ENCODE measurements around the gene ADAMTS2.
"Not testable (repeated sequence)": the region's sequence is repeated elsewhere in the genome, so short reads cannot be mapped to it uniquely, and the experiment has no call there.

Gene ADAMTS2

GRCh38 chr5:179216381-179216780 lies 128.9 kb downstream of the ADAMTS2 start:
- H3K9me3 ChIP-seq; H3K27me3 ChIP-seq (ENCODE audit: low read depth); H3K4me3 ChIP-seq; in situ Hi-C loops (cut with MboI; ENCODE audit: low sequenced_read_pairs); H3K36me3 ChIP-seq (replicated peaks); H3K4me1 ChIP-seq; DNase-seq (ENCODE audit: low spot score in 2 of 2): not testable (repeated sequence)

GRCh38 chr5:179215576-179215975 lies 129.7 kb downstream of the ADAMTS2 start:
- Histone ChIP-seq H3K27me3 (ENCODE audit: low read depth) (no peaks in the 10 kb centered on the region), H3K4me3 (no peak overlapping the region), H3K9me3 (no peaks in the 10 kb centered on the region), H3K36me3 (replicated peaks) (no peaks in the 10 kb centered on the region), H3K4me1 (no peaks in the 10 kb centered on the region)
- in situ Hi-C loops (cut with MboI; ENCODE audit: low sequenced_read_pairs) = no loop called here
- DNase-seq (ENCODE audit: low spot score in 2 of 2) = no peak

- no peak for DNase-seq (ENCODE audit: low spot score in 2 of 2)
- Histone ChIP-seq H3K9me3 (no peaks in the 10 kb centered on the region), H3K4me1 (no peaks in the 10 kb centered on the region), H3K36me3 (replicated peaks) (no peaks in the 10 kb centered on the region), H3K4me3 (no peak overlapping the region), H3K27me3 (ENCODE audit: low read depth) (no peaks in the 10 kb centered on the region)
- in situ Hi-C loops (cut with MboI; ENCODE audit: low sequenced_read_pairs) = no loop called here
Observed at GRCh38 chr5:179214678-179215077, 130.6 kb downstream of the ADAMTS2 start.

GRCh38 chr5:179212870-179213269 lies 132.4 kb downstream of the ADAMTS2 start:
- H3K36me3 ChIP-seq (replicated peaks) = no peaks in the 10 kb centered on the region
- H3K4me1 ChIP-seq = no peaks in the 10 kb centered on the region
- peak; percentile 4 to 69 for DNase-seq (ENCODE audit: low spot score in 2 of 2)
- H3K4me3 ChIP-seq = no peak overlapping the region
- in situ Hi-C loops (cut with MboI; ENCODE audit: low sequenced_read_pairs) = no loop called here
- no peaks in the 10 kb centered on the region for H3K27me3 ChIP-seq (ENCODE audit: low read depth)
- no peaks in the 10 kb centered on the region for H3K9me3 ChIP-seq

- H3K36me3 ChIP-seq (replicated peaks) = no peaks in the 10 kb centered on the region
- DNase-seq (ENCODE audit: low spot score in 2 of 2) = no peak
- in situ Hi-C loops (cut with MboI; ENCODE audit: low sequenced_read_pairs) = no loop called here
- H3K4me3 ChIP-seq = no peak overlapping the region
- H3K27me3 ChIP-seq (ENCODE audit: low read depth) = no peaks in the 10 kb centered on the region
- no peaks in the 10 kb centered on the region for H3K4me1 ChIP-seq
- no peaks in the 10 kb centered on the region for H3K9me3 ChIP-seq
Observed at GRCh38 chr5:179211631-179212030, 133.6 kb downstream of the ADAMTS2 start.

GRCh38 chr5:179211068-179211467 lies 134.2 kb downstream of the ADAMTS2 start:
- DNase-seq (ENCODE audit: low spot score in 2 of 2) = no peak
- Histone ChIP-seq H3K4me3 (no peak overlapping the region), H3K27me3 (ENCODE audit: low read depth) (no peaks in the 10 kb centered on the region), H3K9me3 (no peaks in the 10 kb centered on the region), H3K36me3 (replicated peaks) (no peaks in the 10 kb centered on the region), H3K4me1 (no peaks in the 10 kb centered on the region)
- in situ Hi-C loops (cut with MboI; ENCODE audit: low sequenced_read_pairs) = no loop called here

GRCh38 chr5:179210478-179210877 lies 134.8 kb downstream of the ADAMTS2 start:
- Histone ChIP-seq H3K27me3 (ENCODE audit: low read depth) (no peaks in the 10 kb centered on the region), H3K4me3 (no peak overlapping the region), H3K36me3 (replicated peaks) (no peaks in the 10 kb centered on the region), H3K4me1 (no peaks in the 10 kb centered on the region), H3K9me3 (no peaks in the 10 kb centered on the region)
- in situ Hi-C loops (cut with MboI; ENCODE audit: low sequenced_read_pairs) = no loop called here
- DNase-seq (ENCODE audit: low spot score in 2 of 2) = no peak

- DNase-seq (ENCODE audit: low spot score in 2 of 2) = no peak
- H3K36me3 ChIP-seq (replicated peaks) = no peaks in the 10 kb centered on the region
Observed at GRCh38 chr5:179209359-179210150, 135.7 kb downstream of the ADAMTS2 start.

GRCh38 chr5:179208706-179209358 lies 136.4 kb downstream of the ADAMTS2 start:
- H3K4me1 ChIP-seq = no peaks in the 10 kb centered on the region
- no peaks in the 10 kb centered on the region for H3K27me3 ChIP-seq (ENCODE audit: low read depth)
- H3K9me3 ChIP-seq = no peaks in the 10 kb centered on the region
- in situ Hi-C loops (cut with MboI; ENCODE audit: low sequenced_read_pairs) = no loop called here
- no peak for DNase-seq (ENCODE audit: low spot score in 2 of 2)
- no peaks in the 10 kb centered on the region for H3K36me3 ChIP-seq (replicated peaks)
- H3K4me3 ChIP-seq = no peak overlapping the region

More at GRCh38 chr5:179209359-179210150, 135.7 kb downstream of the ADAMTS2 start:
- H3K27me3 ChIP-seq (ENCODE audit: low read depth) = no peaks in the 10 kb centered on the region
- in situ Hi-C loops (cut with MboI; ENCODE audit: low sequenced_read_pairs) = no loop called here
- H3K4me1 ChIP-seq = no peaks in the 10 kb centered on the region
- H3K9me3 ChIP-seq = no peaks in the 10 kb centered on the region
- no peak overlapping the region for H3K4me3 ChIP-seq

- H3K4me1 ChIP-seq = no peaks in the 10 kb centered on the region
- no peaks in the 10 kb centered on the region for H3K9me3 ChIP-seq
- DNase-seq (ENCODE audit: low spot score in 2 of 2) = no peak
- H3K27me3 ChIP-seq (ENCODE audit: low read depth) = no peaks in the 10 kb centered on the region
- H3K36me3 ChIP-seq (replicated peaks) = no peaks in the 10 kb centered on the region
- H3K4me3 ChIP-seq = no peak overlapping the region
- in situ Hi-C loops (cut with MboI; ENCODE audit: low sequenced_read_pairs) = no loop called here
Observed at GRCh38 chr5:179207920-179208705, 137.1 kb downstream of the ADAMTS2 start.

GRCh38 chr5:179207470-179207869 lies 137.8 kb downstream of the ADAMTS2 start:
- Histone ChIP-seq H3K36me3 (replicated peaks) (no peaks in the 10 kb centered on the region), H3K4me3 (no peak overlapping the region), H3K27me3 (ENCODE audit: low read depth) (no peaks in the 10 kb centered on the region), H3K4me1 (no peaks in the 10 kb centered on the region), H3K9me3 (no peaks in the 10 kb centered on the region)
- no peak for DNase-seq (ENCODE audit: low spot score in 2 of 2)
- in situ Hi-C loops (cut with MboI; ENCODE audit: low sequenced_read_pairs) = no loop called here

GRCh38 chr5:179206366-179206765 lies 138.9 kb downstream of the ADAMTS2 start:
- H3K36me3 ChIP-seq (replicated peaks) = no peaks in the 10 kb centered on the region
- H3K9me3 ChIP-seq = no peaks in the 10 kb centered on the region
- no peaks in the 10 kb centered on the region for H3K27me3 ChIP-seq (ENCODE audit: low read depth)
- H3K4me3 ChIP-seq = no peak overlapping the region
- no peak for DNase-seq (ENCODE audit: low spot score in 2 of 2)
- in situ Hi-C loops (cut with MboI; ENCODE audit: low sequenced_read_pairs) = no loop called here
- H3K4me1 ChIP-seq = no peaks in the 10 kb centered on the region

GRCh38 chr5:179205277-179205676 lies 140.0 kb downstream of the ADAMTS2 start:
- Histone ChIP-seq H3K4me3 (no peak overlapping the region), H3K4me1 (no peaks in the 10 kb centered on the region), H3K27me3 (ENCODE audit: low read depth) (no peaks in the 10 kb centered on the region), H3K9me3 (no peaks in the 10 kb centered on the region), H3K36me3 (replicated peaks) (no peaks in the 10 kb centered on the region)
- in situ Hi-C loops (cut with MboI; ENCODE audit: low sequenced_read_pairs) = no loop called here
- no peak for DNase-seq (ENCODE audit: low spot score in 2 of 2)

GRCh38 chr5:179204572-179204971 lies 140.7 kb downstream of the ADAMTS2 start:
- in situ Hi-C loops (cut with MboI; ENCODE audit: low sequenced_read_pairs) = no loop called here
- no peaks in the 10 kb centered on the region for H3K27me3 ChIP-seq (ENCODE audit: low read depth)

More at GRCh38 chr5:179204572-179204971, 140.7 kb downstream of the ADAMTS2 start:
- no peaks in the 10 kb centered on the region for H3K9me3 ChIP-seq
- no peak for DNase-seq (ENCODE audit: low spot score in 2 of 2)
- no peaks in the 10 kb centered on the region for H3K36me3 ChIP-seq (replicated peaks)
- no peaks in the 10 kb centered on the region for H3K4me1 ChIP-seq
- no peak overlapping the region for H3K4me3 ChIP-seq

Data from HAP-1 (cell line).